Stimulated activated CD8-positive, alpha-beta memory T cell treated with anti-CD3 and anti-CD28 coated beads, Interleukin-7, amount 100 ng/mL, for 1 hour (primary cell): ENCODE measurements around the gene CD274.
"Not testable (repeated sequence)": the region's sequence is repeated elsewhere in the genome, so short reads cannot be mapped to it uniquely, and the experiment has no call there.

Experiments
- DNase-seq, 2 donors: peaks; one replicate each; pipeline ENCODE4 v3.0.0-alpha.2; 2020; ENCODE audit warnings: low read depth in 2 of 2

CD274 gene

GRCh38 chr9:5450359-5451091 lies at the start of gene CD274:
TSS of gene CD274 (plus strand) at chr9:5450542. CDS start at chr9:5456114, 5,572 bp downstream.
- DNase-seq, result peak; percentile 51 to 62

DNA sequence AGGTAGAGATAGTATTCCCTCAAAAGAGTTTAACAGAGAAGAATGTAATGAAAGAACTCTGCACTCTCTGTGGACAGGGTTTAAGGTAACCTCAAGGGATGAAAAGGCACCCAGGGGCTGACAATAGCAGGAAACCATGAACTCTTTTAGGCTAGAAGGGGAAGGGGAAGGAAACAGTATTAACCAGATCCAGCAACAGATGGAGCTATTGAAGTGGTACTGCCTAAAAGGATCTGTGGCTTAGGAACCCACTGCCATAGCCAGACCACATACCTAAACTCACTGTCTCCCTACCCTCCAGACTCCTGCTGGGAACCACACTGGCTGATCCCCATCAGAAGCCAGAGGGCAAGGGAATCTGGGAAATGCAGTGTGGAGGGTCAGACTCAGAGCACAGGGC lies 48.1 kb upstream of the CD274 start:
- DNase-seq, result no peak

DNA sequence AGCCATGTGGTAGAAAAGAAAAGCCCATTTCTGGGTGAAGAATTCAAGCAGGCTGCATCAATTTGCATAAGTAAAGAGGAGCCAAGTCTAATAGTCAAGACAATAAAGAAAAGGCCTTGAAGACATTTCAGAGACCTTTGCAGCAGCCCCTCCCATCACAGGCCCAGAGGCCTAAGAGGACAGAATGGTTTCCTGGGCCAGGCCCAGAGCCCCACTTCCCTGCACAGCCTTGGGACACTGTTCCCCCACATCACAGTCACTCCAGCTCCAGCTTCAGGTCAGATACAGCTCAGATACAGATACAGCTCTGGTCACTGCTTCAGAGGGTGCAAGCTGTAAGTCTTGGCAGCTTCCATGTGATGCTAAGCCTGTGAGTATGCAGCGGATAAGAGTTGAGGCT lies 41.7 kb upstream of the CD274 start:
- DNase-seq, result no peak

- DNase-seq, result no peak
These were observed 33.4 kb upstream of the CD274 start for GRCh38 chr9:5416953-5417352.

DNA sequence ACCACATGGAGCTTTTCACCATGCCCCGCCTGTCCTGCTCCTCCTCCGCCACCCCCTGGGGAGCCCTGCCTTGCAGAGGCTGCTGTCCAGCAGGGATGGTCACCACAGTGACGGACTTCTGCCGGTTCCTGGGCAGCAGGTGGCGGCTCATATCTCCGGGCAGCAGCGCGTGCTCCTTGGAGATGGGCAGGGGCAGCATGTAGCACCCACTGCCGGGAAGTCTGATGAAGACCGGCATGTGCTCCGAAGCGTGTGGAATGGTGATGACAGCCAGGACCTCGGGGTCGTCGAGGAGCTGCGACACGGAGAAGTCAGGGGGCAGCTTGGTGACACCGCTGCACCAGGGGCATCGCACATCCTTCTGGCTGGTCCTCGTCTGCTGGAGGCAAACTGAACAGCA lies 31.9 kb upstream of the CD274 start:
- no peak for DNase-seq

GRCh38 chr9:5419987-5420386 lies 30.4 kb upstream of the CD274 start:
- DNase-seq, result no peak

- DNase-seq, result no peak
These were observed 29.2 kb upstream of the CD274 start for GRCh38 chr9:5421163-5421562.

- no peak for DNase-seq
These were observed 28.1 kb upstream of the CD274 start for GRCh38 chr9:5422276-5422675.

DNA sequence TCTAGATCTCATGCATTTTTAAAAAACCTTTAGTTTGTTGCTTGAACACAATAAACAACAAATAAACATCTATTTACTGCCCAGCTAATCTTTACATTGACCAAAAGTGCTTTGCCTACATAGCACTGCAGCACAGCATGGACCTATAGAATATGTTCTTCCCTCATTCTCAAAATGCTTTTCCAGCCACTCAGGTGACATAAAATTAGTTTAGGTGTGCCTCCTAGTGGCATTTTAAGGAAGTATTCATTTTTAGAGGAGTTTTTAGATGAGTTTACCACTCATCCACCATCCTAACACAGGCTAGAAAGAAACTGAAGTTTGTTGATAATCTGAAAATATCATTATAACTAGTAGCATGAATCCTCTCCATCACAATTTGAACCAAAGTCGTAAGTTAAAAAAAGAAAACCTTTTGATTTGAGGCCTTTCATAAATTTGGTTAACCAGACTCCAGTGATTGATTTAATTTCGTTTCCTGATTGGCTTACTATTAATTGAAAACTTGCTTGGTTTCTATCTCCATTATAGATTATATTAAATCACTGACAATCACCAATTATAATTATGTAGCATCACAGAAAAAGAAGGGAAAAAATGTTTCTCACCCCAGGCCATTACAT lies 25.2 kb upstream of the CD274 start:
- DNase-seq, result no peak

DNA sequence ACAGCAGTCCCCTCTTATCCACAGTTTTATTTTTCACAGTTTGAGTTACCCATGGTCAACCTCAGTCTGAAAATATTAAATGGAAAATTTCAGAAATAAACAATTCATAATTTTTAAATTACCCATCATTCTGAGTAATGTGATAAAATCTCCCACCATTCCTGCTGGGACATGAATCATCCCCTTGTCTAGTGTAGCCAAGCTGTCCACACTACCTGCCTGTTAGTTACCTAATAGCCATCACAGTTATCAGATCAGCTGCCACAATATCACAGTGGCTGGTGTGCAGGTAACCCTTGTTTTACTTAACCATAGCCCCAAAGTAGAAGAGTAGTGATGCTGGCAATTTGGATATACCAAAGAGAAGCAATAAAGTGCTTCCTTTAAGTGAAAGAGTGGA lies 23.3 kb upstream of the CD274 start:
- no peak for DNase-seq

DNA sequence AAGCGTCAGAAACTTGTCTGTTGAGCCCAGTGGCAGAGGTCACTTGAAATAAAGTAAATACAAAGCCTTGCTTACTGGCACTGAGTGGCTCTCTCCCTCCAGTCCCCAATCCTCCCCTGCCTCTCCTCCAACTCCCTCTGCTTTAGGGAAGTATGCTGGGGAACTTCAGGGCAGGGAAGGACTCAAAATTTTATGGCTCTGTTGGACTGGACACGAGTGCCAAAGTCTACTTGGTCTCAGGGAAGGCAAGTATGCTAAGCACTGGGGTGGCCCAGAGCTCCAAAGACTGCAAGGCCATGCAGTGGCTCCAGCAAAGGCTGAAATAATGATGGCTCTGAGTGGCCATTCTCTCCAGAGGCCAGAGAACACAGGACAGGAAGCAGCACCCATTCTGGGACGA lies 22.2 kb upstream of the CD274 start:
- no peak for DNase-seq

- no peak for DNase-seq
These were observed 21.4 kb upstream of the CD274 start for GRCh38 chr9:5428794-5429528.

DNA sequence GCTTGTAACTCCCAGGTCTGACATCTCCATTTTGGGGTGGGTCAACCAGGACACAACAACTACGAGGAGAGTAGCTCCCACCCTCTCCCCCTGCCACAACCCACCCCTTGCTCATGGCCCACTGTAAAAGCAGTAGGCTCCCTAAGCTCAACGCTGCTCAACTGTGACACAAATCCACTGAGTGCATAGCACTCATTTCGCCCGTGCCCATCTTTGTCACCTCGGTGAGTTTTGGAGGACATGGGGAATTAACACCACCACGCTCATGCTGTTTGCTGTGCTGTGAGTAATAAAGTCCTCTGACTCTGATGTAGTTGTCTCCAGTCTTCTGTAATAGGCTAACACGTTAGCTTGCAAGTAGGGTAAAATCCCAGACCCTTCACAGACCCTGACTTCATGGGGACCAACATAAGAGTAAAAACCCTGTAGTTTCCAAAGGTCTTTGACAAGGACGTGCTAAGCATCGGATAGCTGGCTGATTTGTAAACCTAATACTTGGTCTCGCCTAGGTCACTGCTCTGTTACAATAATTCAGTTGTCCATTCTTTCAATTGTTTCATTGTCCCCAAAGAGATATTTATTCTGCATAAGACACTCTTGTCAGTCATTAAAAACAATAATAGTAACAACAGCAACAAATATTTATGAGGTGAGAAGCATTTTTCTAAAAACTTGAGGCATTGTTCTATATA lies 20.3 kb upstream of the CD274 start:
- no peak for DNase-seq

DNA sequence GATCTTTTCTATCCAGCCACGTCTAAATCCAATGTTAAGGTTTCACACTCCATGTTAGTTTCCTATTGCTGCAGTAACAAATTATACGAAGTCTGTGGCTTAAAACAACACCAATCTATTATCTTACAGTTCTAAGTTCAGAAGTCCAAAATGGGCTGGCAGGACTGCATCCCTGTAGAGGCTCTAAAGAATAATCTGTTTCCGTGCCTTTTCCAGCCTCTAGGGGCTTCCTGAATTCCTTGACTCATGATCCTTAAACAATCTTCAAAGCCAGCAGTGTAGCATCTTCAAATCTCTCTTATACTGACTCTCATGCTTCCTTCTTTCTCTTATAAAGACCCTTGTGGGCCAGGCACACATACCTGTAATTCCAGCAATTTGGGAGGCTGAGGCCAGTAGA lies 19.4 kb upstream of the CD274 start:
- no peak for DNase-seq

GRCh38 chr9:5432890-5433289 lies 17.5 kb upstream of the CD274 start:
- not testable (repeated sequence) for DNase-seq

GRCh38 chr9:5433328-5433727 lies 17.0 kb upstream of the CD274 start:
- not testable (repeated sequence) for DNase-seq

DNA sequence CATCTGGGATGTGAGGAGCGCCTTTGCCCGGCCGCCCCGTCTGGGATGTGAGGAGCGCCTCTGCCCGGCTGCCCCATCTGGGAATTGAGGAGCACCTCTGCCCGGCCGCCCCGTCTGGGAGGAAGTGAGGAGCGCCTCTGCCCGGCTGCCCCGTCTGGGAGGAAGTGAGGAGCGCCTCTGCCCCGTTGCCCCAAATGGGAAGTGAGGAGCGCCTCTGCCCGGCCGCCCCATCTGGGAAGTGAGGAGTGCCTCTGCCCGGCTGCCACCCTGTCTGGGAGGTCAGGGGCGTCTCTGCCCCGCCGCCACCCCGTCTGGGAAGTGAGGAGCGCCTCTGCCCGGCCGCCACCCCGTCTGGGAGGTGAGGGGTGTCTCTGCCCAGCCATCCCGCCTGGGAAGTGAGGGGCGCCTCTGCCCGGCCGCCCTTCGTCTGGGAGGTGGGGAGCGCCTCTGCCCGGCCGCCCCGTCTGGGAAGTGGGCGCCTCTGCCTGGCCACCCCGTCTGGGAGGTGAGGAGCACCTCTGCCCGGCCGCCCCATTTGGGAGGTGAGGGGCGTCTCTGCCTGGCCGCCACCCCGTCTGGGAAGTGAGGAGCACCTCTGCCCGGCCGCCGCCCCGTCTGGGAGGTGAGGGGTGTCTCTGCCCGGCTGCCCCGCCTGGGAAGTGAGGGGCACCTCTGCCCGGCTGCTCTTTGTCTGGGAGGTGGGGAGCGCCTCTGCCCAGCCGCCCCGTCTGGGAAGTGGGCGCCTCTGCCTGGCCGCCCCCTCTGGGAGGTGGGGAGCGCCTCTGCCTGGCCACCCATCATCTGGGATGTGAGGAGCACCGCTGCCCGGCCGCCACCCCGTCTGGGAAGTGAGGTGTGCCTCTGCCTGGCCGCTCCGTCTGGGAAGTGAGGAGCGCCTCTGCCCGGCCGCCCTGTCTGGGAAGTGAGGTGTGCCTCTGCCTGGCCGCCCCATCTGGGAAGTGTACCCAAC lies 16.2 kb upstream of the CD274 start:
- DNase-seq, result not testable (repeated sequence)

DNA sequence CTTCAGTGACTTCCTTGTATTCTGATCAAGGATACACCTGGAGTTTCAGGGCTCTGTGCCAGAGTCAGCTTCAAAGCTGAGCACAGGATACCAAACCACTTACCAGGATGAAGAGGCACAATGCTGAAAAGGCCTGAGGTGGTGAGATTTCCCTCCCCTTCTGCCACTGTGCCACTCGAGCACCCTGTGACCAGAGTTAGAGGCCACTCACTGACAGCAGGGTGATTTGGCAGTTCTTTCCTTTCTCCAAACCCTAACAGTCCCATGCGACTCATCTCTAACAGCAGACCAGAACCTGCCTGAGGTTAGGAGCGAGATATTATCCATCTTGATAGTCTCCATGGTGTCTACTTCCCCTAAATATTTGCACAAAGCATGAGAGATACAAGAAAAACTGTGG lies 14.4 kb upstream of the CD274 start:
- DNase-seq, result no peak

DNA sequence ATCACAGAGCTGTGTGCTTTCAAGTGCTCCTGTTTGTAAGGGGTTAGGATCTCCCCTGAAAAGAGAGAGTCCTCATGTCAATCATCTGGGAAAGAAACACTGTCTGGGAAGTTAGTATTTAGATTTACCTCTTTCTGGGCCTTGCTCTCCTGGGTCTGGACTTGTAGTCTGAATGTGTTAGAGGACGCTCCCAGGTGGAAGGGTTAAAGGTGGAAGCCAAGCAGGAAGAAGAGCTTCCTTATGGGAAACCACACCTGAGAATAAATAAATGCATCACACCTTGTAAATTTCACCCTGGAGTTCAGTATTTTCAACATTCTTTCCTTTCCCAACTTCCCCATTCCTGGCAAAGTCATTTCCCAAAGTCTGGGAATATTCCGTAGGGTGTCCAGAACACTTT lies 13.9 kb upstream of the CD274 start:
- DNase-seq, result no peak

- peak; percentile 77 to 80 for DNase-seq
These were observed 12.8 kb upstream of the CD274 start, which contains the start of gene PLGRKT for GRCh38 chr9:5437254-5438216. TSS of gene PLGRKT (minus strand) at chr9:5437925. CDS start at chr9:5431977, 5,948 bp downstream.
